Fibroblast of skin of right biceps (primary cell): ENCODE results near the gene RSRP1.
"Not testable (repeated sequence)": the region's sequence is repeated elsewhere in the genome, so short reads cannot be mapped to it uniquely, and the experiment has no call there.

Experiments
- DNase-seq: peaks from one replicate; pipeline ENCODE4 v3.0.0-alpha.2; 2013

RSRP1 gene

GRCh38 chr1:25256578-25256965 is 9.3 kb upstream of the RSRP1 start:
- DNase-seq = peak; percentile 17

GRCh38 chr1:25255706-25256577 is 8.7 kb upstream of the RSRP1 start:
- no peak for DNase-seq

- peak; percentile 92 for DNase-seq
Measured at GRCh38 chr1:25253911-25254310, 6.7 kb upstream of the RSRP1 start.

GRCh38 chr1:25247829-25248754 is 838 bp upstream of the RSRP1 start:
- DNase-seq = no peak

GRCh38 chr1:25246600-25247023 is 642 bp downstream of the RSRP1 start:
- DNase-seq = peak; percentile 19

- DNase-seq = peak; percentile 20
Measured at GRCh38 chr1:25245809-25246599, 1.2 kb downstream of the RSRP1 start.

- no peak for DNase-seq
Measured at GRCh38 chr1:25245393-25245792, 1.9 kb downstream of the RSRP1 start.

- DNase-seq = peak; percentile 20
Measured at GRCh38 chr1:25243907-25244306, 3.3 kb downstream of the RSRP1 start.

- peak; percentile 88 for DNase-seq
Measured at GRCh38 chr1:25239681-25240541, 7.3 kb downstream of the RSRP1 start.

GRCh38 chr1:25238046-25238445 is 9.2 kb downstream of the RSRP1 start:
- no peak for DNase-seq

- not testable (repeated sequence) for DNase-seq
Measured at GRCh38 chr1:25236261-25236660, 11.0 kb downstream of the RSRP1 start.

- not testable (repeated sequence) for DNase-seq
Measured at GRCh38 chr1:25235411-25235810, 11.8 kb downstream of the RSRP1 start.

- peak; percentile 84 for DNase-seq
Measured at GRCh38 chr1:25232866-25233784, 14.1 kb downstream of the RSRP1 start.

- peak; percentile 94 for DNase-seq
Measured at GRCh38 chr1:25232027-25232865, 15.0 kb downstream of the RSRP1 start, which contains the start of gene SYF2. SYF2 (minus strand) TSS chr1:25232502; CDS start chr1:25232467, 35 bp downstream.

- DNase-seq = peak; percentile 32
Measured at GRCh38 chr1:25223471-25223870, 23.8 kb downstream of the RSRP1 start.

GRCh38 chr1:25222606-25223005 is 24.6 kb downstream of the RSRP1 start:
- no peak for DNase-seq

GRCh38 chr1:25220666-25221065 is 26.6 kb downstream of the RSRP1 start:
- no peak for DNase-seq

GRCh38 chr1:25219661-25220251 is 27.5 kb downstream of the RSRP1 start:
- no peak for DNase-seq

GRCh38 chr1:25217598-25218232 is 29.5 kb downstream of the RSRP1 start:
- DNase-seq = peak; percentile 22
